Kidney epithelial cell (primary cell): ENCODE data around the gene DOC2B. TPM values are rescaled to one million over a fixed set of nuclear protein-coding genes. Genes with fewer than 3 reads are reported as not detected.

ENCODE experiments used
- DNase-seq: peaks from one replicate; pipeline ENCODE4 v3.0.0-alpha.2; 2010; ENCODE audit warnings: low read depth
- H3K27me3 ChIP-seq: 2 replicates; pipeline ENCODE4 v1.6.0; 2011; ENCODE audit warnings: low read length; ENCODE audit not compliant: control insufficient read depth, insufficient read depth
- H3K36me3 ChIP-seq: 2 replicates; pipeline ENCODE4 v1.5.1; 2011; ENCODE audit warnings: low read length; ENCODE audit not compliant: control insufficient read depth, insufficient read depth
- H3K4me3 ChIP-seq: 2 replicates; pipeline ENCODE4 v1.5.1; 2011; ENCODE audit warnings: low read depth, mild to moderate bottlenecking, control low read depth, low read length
- CTCF ChIP-seq: IDR thresholded peaks from 2 replicates; pipeline ENCODE4 v1.5.1; 2011; ENCODE audit warnings: mild to moderate bottlenecking, moderate library complexity, low read length, control low read depth, inconsistent platforms; ENCODE audit not compliant: insufficient read depth, poor library complexity, severe bottlenecking
- total RNA-seq: library from RNA; depleted of rRNA; stranded (reverse); fragments of >200 nt; gene quantifications from 2 replicates; pipeline ENCODE4 v1.2.3, GENCODE V29; 2015

Gene DOC2B
- total RNA-seq, 1 donor from 2014 or later: 38.1 TPM

GRCh38 chr17:193841-194806 lies 12.7 kb upstream of the DOC2B start:
- no peak for DNase-seq
- no peak overlapping the region for H3K4me3 ChIP-seq
- no peaks in the 10 kb centered on the region for H3K27me3 ChIP-seq
- no peak for TF ChIP-seq CTCF
- H3K36me3 ChIP-seq: no peaks in the 10 kb centered on the region

GRCh38 chr17:193426-193810 lies 12.0 kb upstream of the DOC2B start:
- H3K4me3 ChIP-seq: no peak overlapping the region
- no peaks in the 10 kb centered on the region for H3K36me3 ChIP-seq
- DNase-seq: no peak
- no peak for TF ChIP-seq CTCF
- H3K27me3 ChIP-seq: no peaks in the 10 kb centered on the region

DNA sequence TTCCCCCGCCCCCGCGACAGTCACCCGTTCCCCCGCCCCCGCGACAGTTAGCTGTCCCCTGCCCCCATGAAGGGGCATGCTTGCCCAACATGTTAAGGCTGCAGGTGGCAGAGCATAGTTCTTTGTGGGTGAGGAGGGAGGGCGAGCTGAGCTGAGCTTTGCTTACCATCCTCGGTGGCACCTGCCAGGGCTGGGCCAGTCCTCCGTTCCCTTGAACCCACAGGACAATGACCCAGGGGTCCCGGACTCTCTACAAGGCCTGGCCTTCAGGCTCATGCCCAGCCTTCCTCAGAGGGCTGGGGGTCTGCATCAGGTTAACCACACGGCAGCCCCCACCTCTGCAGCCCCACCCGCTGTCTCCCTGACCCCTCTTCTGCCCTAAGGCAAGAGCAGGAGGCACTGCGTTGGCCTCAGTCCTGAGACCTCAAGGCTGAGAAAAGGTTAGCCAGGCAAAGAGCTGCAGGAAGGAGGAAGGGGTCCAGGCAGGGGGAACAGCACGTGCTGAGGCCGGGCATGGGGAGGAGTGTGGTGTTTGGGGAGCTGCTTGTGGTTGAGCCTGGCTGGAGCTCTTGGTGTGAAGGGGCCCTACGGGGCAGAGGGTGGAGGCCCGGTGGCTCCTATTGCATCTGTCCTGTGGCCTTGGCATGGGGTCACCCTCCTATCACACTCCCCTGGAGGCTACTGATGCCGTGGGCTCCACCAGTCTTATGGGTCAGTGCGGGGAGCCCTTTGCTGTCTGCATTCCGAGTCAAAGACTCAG lies 11.4 kb upstream of the DOC2B start:
- no peaks in the 10 kb centered on the region for H3K36me3 ChIP-seq
- TF ChIP-seq CTCF: no peak
- DNase-seq: no peak
- H3K4me3 ChIP-seq: no peak overlapping the region
- H3K27me3 ChIP-seq: no peaks in the 10 kb centered on the region

- DNase-seq: no peak
- H3K36me3 ChIP-seq: no peaks in the 10 kb centered on the region
- TF ChIP-seq CTCF: no peak
- no peak overlapping the region for H3K4me3 ChIP-seq
- H3K27me3 ChIP-seq: no peaks in the 10 kb centered on the region
Measured at GRCh38 chr17:189444-189843, 8.0 kb upstream of the DOC2B start.

DNA sequence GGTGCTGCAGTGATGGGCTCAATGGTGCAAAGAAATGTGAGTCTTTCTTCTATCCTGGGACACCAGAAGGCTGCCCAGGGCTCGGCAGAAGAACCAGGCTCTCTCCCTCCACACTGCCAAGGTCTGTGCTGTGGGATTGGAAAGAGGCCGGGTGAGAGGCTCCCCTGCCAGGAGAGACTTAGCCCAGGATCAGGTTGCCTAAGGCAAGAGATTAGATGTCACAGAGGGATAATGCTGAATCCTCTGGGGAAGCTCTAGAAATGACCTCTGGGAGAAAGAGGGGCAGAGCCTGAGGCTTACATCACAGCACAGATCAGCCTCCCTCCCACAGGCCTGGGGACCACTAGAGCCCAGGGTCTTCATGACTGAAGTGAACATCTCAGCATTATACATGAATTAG lies 5.7 kb upstream of the DOC2B start:
- H3K27me3 ChIP-seq: peaks cover 2% of the 10 kb centered on the region
- DNase-seq: no peak
- no peak for TF ChIP-seq CTCF
- no peaks in the 10 kb centered on the region for H3K36me3 ChIP-seq
- H3K4me3 ChIP-seq: no peak overlapping the region
